Panc1 (cell line): ENCODE data around the gene TTC17.

Experiments used
- CTCF ChIP-seq: fragments of 450-650 bp; IDR thresholded peaks from 2 replicates; pipeline ENCODE4 v1.5.1; 2017; ENCODE audit warnings: mild to moderate bottlenecking
- POLR2AphosphoS5 ChIP-seq: IDR thresholded peaks from 2 replicates; pipeline ENCODE4 v1.6.1; 2012; ENCODE audit warnings: mild to moderate bottlenecking, low read depth, low read length, moderate library complexity
- SIN3A ChIP-seq: IDR thresholded peaks from 2 replicates; pipeline ENCODE4 v1.6.1; 2012; ENCODE audit warnings: low read depth, mild to moderate bottlenecking, low read length, moderate library complexity, borderline replicate concordance; ENCODE audit not compliant: insufficient read depth
- TF ChIP-seq, protein P1 (sequence below), 2 experiments: IDR thresholded peaks; 2 replicates each; pipeline ENCODE4 v1.6.1; 2011 to 2012; ENCODE audit warnings: low read depth in 2 of 2, control low read depth in 1 of 2, low read length in 1 of 2, mild to moderate bottlenecking in 1 of 2, moderate library complexity in 1 of 2; ENCODE audit not compliant: insufficient read depth in 1 of 2

GRCh38 chr11:43399983-43400630 lies 41.4 kb downstream of the TTC17 start:
- no peak for TF ChIP-seq CTCF
- no peak for TF ChIP-seq POLR2AphosphoS5
- TF ChIP-seq SIN3A, result no peak
- TF ChIP-seq, protein P1, sequence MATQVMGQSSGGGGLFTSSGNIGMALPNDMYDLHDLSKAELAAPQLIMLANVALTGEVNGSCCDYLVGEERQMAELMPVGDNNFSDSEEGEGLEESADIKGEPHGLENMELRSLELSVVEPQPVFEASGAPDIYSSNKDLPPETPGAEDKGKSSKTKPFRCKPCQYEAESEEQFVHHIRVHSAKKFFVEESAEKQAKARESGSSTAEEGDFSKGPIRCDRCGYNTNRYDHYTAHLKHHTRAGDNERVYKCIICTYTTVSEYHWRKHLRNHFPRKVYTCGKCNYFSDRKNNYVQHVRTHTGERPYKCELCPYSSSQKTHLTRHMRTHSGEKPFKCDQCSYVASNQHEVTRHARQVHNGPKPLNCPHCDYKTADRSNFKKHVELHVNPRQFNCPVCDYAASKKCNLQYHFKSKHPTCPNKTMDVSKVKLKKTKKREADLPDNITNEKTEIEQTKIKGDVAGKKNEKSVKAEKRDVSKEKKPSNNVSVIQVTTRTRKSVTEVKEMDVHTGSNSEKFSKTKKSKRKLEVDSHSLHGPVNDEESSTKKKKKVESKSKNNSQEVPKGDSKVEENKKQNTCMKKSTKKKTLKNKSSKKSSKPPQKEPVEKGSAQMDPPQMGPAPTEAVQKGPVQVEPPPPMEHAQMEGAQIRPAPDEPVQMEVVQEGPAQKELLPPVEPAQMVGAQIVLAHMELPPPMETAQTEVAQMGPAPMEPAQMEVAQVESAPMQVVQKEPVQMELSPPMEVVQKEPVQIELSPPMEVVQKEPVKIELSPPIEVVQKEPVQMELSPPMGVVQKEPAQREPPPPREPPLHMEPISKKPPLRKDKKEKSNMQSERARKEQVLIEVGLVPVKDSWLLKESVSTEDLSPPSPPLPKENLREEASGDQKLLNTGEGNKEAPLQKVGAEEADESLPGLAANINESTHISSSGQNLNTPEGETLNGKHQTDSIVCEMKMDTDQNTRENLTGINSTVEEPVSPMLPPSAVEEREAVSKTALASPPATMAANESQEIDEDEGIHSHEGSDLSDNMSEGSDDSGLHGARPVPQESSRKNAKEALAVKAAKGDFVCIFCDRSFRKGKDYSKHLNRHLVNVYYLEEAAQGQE (IDR thresholded peaks at IDR 0.05; ENCODE audit: insufficient read depth in 1 of 2, low read depth in 2 of 2, low read length in 1 of 2), result no peak
